PC-9 (cell line): ENCODE measurements around the gene PUS10.

Experiments used
- CTCF ChIP-seq: fragments of 200-600 bp; sonication (generic); conservative IDR thresholded peaks from 2 replicates; pipeline ENCODE4 v1.6.1; 2017; ENCODE audit warnings: mixed run types, antibody characterized with exemption, mild to moderate bottlenecking, moderate library complexity
- EZH2 ChIP-seq: fragments of 200-600 bp; sonication (generic); IDR thresholded peaks from 2 replicates; pipeline ENCODE4 v1.8.0; 2017; ENCODE audit warnings: antibody characterized with exemption, low read depth

GRCh38 chr2:61023670-61024069 is 5.6 kb upstream of the PUS10 start:
- TF ChIP-seq CTCF (no peak), EZH2 (no peak)
